GM18519 (cell line): ENCODE data around the gene NUDT22.

ENCODE experiments used
- ATAC-seq: cut with Tn5 transposase; IDR thresholded peaks from one replicate; pipeline ENCODE4 v1.9.1; 2021; ENCODE audit warnings: mild to moderate bottlenecking, moderate library complexity; ENCODE audit not compliant: unreplicated experiment, low FRiP score

NUDT22 gene

DNA sequence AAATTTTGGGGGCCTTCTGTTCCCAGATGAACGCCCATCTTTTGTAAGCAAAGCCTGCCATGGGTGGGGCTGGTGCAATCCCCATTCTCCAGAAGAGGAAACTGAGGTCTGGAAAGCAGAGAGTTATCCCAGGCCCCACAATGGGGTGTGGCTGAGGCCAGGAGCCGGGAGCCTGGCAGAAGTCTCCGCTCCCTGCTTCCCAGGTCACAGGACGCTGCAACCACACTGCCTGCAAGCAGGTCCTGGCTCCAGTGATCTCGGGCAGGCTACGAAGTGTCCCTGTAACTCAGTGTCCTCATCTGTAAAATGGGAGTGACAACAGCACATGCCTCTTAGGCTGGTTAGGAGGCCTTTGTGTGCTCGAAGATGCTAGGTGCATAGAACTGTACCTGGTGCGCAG lies 27.0 kb downstream of the NUDT22 start:
- no peak for ATAC-seq

DNA sequence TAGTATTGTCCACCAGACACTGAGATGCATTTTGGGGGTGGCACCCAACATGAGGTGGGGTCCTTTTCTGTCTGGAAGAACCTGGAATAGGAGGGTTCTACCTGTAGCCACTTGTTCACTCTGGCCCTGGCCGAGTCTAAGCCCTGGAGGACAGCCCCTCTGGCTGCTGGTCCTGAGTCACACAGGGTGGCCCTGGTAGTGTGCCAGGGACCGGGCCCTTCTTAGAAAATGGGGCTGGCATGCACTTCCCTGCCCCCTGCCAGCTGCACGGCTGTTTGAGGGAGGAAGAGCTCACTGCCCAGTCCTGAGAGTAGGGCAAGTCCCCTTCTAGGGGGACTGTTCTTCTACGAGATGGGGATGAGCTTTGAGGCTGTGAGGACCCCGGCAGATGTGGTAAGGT lies 27.4 kb downstream of the NUDT22 start:
- ATAC-seq = no peak

DNA sequence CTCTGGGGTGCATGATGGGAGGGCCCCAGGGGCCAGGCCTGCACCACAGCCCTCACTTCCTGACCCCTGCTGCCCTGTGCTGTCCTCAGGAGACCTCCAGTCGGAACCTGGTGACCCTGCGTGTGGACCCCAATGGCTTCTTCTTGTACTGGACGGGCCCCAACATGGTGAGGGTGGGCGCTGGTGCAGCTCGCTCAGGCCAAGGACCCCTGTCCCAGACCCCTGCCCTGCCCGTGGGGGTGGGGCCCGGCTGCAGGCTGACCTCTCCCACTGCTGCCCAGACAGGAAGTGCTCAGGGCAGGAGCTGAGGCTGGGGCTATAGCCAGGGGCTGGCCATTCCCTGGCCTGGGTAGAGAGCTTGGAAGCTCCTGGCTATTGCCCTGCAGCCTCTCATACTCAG lies 28.3 kb downstream of the NUDT22 start:
- no peak for ATAC-seq

DNA sequence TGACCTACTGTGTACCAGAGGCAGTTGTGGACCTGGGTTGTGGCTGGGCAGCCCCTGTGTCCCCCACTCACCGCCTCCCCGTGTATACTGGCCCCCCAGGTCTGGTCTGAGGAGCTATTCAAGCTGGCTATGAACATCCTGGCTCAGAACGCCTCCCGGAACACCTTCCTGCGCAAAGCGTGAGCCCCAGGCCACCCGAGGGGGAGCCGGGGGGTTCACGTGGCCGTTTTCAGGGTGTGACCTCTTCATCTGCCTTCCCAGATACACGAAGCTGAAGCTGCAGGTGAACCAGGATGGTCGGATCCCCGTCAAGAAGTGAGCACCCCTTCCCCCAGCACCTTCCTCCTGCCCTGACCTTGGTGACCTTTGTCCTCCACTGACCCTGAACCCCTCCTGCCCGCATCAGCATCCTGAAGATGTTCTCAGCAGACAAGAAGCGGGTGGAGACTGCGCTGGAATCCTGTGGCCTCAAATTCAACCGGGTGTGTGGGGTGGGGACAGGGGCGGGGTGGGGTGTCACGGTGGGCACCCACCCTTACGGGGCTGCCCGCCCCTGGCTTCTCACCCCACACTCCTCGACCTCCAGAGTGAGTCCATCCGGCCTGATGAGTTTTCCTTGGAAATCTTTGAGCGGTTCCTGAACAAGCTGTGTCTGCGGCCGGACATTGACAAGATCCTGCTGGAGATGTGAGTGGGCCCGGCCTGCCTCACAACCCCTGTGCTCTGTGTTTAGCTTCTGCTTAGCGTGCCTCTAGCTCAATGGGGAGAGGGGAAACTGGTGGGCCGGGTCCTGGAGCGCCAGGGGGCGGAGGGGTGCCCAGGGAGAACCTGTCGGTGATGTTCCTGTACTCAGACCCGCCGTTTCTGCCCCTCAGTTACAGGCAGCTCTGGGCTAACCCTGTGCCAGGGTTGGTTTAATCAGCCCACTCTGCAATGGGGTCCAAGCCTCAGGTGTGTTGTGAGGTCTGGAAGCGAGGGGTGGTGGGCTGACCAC lies 29.4 kb downstream of the NUDT22 start:
- no peak for ATAC-seq

DNA sequence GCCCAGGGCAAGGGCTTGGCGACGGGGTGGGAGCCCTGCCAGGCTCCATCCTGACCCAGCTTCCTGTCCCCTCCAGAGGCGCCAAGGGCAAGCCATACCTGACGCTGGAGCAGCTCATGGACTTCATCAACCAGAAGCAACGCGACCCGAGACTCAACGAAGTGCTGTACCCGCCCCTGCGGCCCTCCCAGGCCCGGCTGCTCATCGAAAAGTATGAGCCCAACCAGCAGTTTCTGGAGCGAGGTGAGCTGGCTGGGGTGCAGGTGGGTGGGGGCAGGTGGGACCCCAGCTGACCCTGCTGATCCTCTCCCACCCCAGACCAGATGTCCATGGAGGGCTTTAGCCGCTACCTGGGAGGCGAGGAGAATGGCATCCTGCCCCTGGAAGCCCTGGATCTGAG lies 30.2 kb downstream of the NUDT22 start:
- ATAC-seq = no peak

DNA sequence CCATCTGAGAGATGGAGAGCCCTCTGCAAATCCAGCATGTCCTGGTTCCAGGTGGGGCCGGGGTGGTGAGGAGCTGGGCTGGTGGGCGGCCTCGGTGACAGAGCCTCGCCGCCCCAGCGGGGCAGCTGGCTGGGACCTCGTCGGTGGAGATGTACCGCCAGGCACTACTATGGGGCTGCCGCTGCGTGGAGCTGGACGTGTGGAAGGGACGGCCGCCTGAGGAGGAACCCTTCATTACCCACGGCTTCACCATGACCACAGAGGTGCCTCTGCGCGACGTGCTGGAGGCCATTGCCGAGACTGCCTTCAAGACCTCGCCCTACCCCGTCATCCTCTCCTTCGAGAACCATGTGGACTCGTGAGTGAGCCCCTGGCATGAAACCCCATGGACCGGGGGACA lies 32.3 kb downstream of the NUDT22 start:
- ATAC-seq = no peak

DNA sequence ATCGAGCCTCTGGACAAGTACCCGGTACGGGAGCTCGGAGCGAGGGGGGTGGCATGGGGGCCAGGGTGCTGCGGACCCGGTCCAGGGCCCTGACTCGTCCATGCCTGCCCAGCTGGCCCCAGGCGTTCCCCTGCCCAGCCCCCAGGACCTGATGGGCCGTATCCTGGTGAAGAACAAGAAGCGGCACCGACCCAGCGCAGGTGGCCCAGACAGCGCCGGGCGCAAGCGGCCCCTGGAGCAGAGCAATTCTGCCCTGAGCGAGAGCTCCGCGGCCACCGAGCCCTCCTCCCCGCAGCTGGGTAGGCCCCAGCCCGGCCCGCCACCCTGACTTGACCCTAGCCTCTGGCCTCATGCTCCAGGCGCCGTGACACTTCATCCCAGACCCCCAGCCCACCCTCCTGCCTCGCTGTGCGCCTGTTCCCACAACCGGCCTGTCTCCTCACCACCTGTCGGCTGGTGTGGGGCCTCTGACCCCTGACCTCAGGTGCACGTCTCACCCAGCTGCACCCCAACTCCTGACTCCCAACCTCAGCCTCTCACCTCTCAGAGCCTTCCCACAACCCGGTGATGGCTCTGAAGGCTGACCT lies 33.0 kb downstream of the NUDT22 start:
- no peak for ATAC-seq

DNA sequence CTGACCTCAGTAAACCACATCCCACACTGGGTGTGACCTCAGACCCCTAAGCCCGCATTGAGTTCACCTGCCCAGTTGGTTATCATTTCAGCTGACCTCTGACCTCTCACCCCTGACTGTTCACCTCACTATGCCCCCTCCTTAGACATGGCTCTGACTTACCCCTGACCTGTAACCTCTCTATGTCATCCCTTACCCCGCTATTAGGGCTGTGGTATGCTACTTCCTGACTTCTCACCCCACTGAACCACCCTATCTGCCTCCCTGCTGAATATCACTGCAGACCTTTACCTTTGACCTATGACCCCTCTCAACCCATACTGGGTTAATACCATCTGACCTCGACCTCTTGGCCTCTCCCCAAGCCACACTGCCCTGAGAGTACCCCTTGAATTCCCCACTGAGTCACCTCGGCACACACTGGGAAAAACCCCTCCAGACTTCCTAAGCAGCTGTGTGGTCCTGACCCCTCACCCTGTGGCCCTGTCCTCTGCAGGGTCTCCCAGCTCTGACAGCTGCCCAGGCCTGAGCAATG lies 33.5 kb downstream of the NUDT22 start:
- ATAC-seq = no peak

DNA sequence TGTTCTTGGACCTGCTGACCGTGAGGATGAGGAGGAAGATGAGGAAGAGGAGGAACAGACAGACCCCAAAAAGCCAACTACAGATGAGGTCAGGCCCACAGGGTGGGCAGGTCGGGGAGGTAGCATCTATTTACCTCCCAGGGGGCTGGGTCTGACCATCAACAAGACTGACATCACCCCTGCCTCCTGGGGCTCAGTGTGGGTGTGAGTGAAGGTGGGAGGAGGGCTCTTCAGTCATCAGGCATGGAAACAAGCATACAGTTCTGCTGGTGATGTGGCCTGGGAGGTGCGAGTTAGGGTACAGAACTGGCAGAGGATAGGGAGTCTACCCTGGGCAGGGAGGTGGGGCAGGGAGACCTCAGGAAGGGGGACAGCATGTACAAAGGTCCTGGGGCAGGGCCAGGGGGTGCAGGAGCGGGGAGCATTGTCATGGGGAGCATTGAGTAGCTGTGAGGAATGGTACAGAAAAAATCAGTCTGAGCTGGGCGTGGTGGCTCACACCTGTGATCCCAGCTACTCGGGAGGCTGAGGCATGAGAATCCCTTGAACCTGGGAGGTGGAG lies 34.2 kb downstream of the NUDT22 start:
- ATAC-seq = no peak

DNA sequence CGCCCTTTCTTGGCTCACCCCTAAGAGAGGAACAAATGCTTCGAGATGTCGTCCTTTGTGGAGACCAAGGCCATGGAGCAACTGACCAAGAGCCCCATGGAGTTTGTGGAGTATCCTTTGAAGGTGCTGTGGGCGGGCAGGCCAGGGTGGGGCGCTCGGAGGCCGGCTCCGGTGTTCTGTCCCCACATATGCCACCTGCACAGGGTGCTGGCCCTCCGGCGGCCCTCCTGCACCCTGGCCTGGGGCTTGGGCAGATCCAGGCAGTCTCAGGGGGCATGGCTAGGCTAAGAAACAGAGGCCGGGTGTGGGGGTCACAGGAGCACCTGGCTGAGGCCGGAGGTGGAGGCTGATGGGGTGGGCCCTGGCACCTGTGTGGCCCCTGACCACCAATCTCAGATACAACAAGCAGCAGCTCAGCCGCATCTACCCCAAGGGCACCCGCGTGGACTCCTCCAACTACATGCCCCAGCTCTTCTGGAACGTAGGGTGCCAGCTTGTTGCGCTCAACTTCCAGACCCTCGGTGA lies 35.5 kb downstream of the NUDT22 start:
- no peak for ATAC-seq

DNA sequence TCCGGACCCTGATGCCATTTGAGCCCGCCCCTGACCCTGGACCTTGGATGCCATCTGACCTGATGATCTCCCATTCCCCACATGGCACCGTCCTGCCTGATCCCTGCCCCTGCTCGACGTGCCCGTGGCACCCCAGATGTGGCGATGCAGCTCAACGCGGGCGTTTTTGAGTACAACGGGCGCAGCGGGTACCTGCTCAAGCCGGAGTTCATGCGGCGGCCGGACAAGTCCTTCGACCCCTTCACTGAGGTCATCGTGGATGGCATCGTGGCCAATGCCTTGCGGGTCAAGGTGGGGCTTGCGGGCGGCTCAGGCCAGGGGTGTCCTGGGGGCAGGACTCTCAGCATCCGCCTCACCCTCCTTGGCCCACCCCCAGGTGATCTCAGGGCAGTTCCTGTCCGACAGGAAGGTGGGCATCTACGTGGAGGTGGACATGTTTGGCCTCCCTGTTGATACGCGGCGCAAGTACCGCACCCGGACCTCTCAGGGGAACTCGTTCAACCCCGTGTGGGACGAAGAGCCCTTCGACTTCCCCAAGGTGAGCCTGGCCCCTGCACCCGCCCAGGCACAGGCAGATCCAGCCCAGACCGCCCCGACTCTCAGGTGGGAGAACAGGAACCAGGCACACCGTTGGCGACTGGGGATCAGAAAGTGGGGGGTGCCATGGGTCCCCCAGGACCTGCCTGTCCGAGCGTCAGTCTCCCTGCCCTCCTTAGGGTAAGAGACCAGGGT lies 36.4 kb downstream of the NUDT22 start:
- no peak for ATAC-seq

DNA sequence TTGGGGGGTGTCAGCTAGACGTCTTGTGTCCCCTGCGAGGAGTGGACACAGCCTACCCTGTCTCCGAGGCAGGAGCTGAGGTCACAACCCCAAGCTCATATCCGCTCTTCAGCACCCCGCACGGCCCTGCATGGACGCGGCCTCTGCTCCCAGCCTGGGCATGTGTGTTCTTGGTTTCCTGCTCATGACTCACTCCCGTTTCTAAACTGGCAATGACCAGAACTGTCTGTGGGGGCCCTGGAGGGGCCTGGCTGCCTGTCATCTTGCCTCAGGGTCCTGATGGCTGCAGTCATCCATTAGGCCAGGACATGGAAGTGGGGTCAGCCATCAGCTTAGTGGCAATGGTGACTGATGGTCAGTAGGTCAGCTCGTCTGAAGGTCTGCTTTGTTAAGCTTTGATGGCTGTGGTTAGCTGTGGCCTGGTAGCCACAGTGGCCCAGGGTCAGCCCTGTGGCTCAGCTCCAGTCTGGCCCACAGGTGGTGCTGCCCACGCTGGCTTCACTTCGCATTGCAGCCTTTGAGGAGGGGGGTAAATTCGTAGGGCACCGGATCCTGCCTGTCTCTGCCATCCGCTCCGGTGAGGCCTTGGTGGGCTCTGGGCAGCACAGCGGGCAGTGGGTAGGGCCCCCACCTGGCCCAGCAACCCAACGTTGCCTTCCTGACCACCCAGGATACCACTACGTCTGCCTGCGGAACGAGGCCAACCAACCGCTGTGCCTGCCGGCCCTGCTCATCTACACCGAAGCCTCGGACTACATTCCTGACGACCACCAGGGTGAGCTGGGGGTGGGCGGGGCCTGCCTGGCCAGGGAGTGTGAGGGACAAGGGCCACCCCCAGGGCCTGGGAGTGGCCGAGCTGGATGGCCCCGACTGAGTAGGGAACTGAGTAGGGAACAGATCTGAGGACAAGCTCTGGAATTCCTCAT lies 37.2 kb downstream of the NUDT22 start:
- no peak for ATAC-seq

DNA sequence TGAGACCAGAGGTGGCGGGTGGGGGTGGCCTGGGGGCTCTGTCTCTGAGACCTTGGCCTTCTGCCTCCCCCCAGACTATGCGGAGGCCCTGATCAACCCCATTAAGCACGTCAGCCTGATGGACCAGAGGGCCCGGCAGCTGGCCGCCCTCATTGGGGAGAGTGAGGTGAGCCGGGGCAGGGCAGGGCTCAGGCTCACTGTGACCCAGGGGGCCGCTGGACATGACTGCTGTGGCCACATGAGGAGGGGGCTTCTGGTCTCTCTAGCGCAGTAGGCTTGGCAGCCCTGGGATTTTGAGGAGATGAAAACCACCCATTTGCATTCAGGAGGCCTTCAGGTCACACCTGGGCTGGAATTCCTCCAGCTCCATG lies 37.9 kb downstream of the NUDT22 start:
- ATAC-seq = no peak

DNA sequence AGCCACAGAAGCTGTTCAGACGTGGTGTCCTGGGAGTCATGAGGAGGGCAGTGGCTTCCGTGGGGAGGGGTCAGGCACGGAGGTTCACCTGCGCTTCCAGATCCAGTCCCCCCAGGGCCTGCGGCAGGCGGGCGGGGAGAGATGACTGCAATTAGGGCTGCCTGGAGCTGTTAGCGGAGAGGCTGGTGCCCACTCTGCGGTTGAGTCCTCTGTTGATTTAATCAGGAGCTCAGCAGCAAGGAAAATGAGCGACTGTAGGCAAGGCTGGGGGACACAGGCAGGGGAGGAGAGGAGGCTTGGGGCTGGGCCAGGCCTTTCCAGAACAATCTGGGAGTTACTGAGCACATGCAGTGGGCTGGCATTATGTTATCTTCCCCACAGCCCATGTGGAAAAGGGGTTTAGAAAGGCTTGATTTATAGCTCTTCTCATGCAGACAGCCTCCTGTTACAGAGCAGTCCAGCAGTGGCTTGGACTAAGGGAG lies 38.3 kb downstream of the NUDT22 start:
- no peak for ATAC-seq

DNA sequence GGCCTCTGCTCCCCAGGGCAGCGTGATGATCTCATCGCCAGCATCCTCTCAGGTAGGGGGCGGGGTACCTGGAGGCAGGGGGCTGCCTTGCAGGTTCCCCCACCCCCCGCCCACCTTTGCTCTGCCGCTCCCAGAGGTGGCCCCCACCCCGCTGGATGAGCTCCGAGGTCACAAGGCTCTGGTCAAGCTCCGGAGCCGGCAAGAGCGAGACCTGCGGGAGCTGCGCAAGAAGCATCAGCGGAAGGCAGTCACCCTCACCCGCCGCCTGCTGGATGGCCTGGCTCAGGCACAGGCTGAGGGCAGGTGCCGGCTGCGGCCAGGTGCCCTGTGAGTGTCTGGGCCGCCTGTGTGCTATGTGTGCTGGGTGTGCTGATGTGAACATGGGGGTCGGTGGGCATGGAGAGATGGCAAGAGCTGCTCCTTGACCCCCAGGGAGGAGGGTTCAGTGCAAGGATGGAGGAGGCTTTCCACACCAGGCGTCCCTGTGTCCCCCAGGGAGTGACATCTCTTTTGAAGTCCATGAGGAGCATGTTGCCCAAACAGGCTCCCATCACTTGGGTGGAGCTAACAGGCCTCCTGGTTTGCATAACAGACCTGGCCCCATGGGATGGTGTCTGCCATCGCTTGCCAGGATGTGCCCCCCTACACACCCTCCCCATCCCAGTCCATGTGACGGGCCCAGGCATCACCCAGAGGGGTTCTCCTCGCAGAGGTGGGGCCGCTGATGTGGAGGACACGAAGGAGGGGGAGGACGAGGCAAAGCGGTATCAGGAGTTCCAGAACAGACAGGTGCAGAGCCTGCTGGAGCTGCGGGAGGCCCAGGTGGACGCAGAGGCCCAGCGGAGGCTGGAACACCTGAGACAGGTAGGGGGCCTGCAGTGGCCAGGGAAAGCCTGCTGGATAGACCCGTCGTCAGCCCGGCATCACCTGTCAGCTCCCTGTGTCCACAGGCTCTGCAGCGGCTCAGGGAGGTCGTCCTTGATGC lies 39.4 kb downstream of the NUDT22 start:
- ATAC-seq = no peak

DNA sequence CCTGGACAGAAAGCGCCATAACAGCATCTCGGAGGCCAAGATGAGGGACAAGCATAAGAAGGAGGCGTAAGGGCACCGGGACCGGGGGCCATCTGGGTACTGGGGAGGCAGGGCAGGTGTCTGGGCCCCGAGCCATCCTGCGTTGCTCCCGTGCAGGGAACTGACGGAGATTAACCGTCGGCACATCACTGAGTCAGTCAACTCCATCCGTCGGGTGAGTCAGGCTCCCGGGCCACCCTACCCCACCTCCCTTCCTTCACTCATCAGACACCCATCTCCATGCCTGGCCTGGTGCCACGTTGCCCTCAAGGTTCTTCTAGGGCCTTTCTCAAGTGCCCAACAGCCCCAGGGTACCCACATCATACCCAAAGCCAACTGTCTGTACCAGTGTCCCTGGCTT lies 40.3 kb downstream of the NUDT22 start:
- ATAC-seq = no peak

DNA sequence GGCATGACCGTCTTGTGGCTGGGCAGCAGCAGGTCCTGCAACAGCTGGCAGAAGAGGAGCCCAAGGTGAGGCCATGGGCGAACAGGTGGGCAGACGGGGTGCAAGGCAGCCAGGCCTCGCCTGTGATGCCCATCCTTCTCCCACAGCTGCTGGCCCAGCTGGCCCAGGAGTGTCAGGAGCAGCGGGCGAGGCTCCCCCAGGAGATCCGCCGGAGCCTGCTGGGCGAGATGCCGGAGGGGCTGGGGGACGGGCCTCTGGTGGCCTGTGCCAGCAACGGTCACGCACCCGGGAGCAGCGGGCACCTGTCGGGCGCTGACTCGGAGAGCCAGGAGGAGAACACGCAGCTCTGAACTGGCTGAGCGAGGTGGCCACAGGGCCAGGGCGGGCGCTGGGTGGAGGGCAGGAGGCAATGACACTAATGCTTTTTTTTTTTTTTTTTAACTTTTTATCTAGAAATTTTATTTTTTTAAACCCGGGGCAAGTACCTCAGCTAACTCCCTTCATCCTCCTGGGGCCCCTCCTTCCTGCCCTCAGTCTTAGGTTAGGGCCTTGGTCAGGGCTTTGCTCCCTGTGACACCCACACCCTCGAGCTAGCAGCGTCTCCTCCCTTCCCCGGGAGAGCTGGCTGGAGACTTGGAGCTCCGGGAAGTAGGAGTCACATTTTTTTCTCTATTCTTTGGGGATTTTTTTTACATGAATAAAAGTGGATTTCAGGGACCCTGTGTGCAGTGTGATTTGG lies 41.3 kb downstream of the NUDT22 start:
- no peak for ATAC-seq
